ENCODE results near the gene SLC39A6. TPM values are rescaled to one million over a fixed set of nuclear protein-coding genes. Genes with fewer than 3 reads are reported as not detected.

The SLC39A6 gene
- total RNA-seq, 1 donor from 2014 or later: 32.1 TPM

DNA sequence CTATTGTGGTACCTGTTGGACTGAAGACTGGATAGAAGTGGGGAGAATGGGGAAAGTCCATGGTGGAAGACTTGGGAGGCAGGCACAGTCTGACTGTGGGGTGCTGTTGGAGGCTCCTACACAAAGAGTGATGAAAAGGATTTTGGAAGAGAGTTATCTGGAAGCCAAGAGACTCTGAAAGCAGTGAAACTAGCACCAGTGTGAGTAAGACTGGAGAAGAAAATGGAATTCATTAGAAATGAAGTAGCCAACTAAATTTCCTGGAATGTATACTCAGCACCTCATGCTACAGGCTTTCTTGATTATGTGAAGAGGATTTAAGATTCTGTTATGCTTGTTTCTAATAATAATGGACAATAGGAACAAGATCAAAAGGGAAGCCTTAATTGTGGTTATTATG is 28.3 kb upstream of the SLC39A6 start:
- H3K27ac ChIP-seq: no peak overlapping the region
- H3K27me3 ChIP-seq: no peaks in the 10 kb centered on the region
- intact Hi-C loops (cut with DNase I): no loop called here
- no peak overlapping the region for H3K4me3 ChIP-seq
- no peaks in the 10 kb centered on the region for H3K9me3 ChIP-seq
- peaks cover 53 to 85% of the 10 kb centered on the region in 2 donors for H3K36me3 ChIP-seq
- TF ChIP-seq, protein P1, sequence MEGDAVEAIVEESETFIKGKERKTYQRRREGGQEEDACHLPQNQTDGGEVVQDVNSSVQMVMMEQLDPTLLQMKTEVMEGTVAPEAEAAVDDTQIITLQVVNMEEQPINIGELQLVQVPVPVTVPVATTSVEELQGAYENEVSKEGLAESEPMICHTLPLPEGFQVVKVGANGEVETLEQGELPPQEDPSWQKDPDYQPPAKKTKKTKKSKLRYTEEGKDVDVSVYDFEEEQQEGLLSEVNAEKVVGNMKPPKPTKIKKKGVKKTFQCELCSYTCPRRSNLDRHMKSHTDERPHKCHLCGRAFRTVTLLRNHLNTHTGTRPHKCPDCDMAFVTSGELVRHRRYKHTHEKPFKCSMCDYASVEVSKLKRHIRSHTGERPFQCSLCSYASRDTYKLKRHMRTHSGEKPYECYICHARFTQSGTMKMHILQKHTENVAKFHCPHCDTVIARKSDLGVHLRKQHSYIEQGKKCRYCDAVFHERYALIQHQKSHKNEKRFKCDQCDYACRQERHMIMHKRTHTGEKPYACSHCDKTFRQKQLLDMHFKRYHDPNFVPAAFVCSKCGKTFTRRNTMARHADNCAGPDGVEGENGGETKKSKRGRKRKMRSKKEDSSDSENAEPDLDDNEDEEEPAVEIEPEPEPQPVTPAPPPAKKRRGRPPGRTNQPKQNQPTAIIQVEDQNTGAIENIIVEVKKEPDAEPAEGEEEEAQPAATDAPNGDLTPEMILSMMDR (IDR thresholded peaks at IDR 0.05): no peak
- DNase-seq (ENCODE audit: low spot score in 2 of 2): no peak
- no peaks in the 10 kb centered on the region for H3K4me1 ChIP-seq

DNA sequence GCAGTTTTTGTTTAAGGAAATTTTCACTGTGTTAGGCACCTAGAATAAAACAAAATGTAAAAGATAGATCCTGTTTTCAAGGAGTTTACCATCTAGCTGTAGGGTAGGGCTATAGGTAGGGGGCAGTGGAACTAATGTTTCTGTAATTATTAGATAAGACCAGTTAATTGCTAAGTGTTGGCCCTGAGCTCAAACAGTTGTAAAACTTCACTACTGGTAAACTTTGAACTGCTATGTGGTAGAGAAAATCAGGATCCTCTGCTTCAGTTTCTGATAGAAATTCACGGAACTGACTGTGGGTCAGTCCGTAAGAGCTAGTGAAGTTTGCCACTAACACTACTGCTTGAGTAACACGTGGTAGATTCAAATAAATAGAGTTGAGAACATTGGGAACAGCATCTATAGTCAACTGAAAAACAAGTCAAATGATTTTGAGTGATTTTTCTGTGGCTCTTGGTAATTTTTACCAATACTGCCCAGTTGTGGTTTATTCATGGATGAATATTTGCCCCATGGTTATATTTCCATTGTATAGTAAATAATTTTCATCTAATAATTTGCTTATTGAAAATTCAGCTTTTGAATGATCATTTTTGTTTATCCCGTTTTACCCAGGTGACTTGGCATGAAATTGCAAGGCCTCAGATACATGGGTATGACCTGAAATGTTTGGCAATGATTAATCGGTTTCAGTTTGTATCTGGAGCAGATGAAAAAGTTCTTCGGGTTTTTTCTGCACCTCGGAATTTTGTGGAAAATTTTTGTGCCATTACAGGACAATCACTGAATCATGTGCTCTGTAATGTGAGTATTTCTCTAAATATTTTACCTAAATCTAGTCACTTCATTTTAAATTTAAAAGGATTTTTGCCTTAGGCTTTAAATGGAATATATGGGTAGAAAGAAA is 27.0 kb upstream of the SLC39A6 start:
- intact Hi-C loops (cut with DNase I): no loop called here
- TF ChIP-seq, protein P1 (IDR thresholded peaks at IDR 0.05): no peak
- H3K27ac ChIP-seq: no peak overlapping the region
- no peaks in the 10 kb centered on the region for H3K27me3 ChIP-seq
- no peaks in the 10 kb centered on the region for H3K4me1 ChIP-seq
- no peaks in the 10 kb centered on the region for H3K9me3 ChIP-seq
- H3K4me3 ChIP-seq: no peak overlapping the region
- DNase-seq (ENCODE audit: low spot score in 2 of 2): no peak
- peaks cover 50 to 84% of the 10 kb centered on the region in 2 donors for H3K36me3 ChIP-seq

GRCh38 chr18:36153771-36154170 is 24.6 kb upstream of the SLC39A6 start:
- Histone ChIP-seq H3K27me3 (no peaks in the 10 kb centered on the region), H3K4me1 (no peaks in the 10 kb centered on the region), H3K36me3 (peaks cover 39 to 81% of the 10 kb centered on the region in 2 donors), H3K27ac (peak overlapping the region in 1 of 2 donors; percentile 45), H3K4me3 (no peak overlapping the region), H3K9me3 (no peaks in the 10 kb centered on the region)
- TF ChIP-seq, protein P1 (IDR thresholded peaks at IDR 0.05): no peak
- DNase-seq (ENCODE audit: low spot score in 2 of 2): no peak
- intact Hi-C loops (cut with DNase I): no loop called here

DNA sequence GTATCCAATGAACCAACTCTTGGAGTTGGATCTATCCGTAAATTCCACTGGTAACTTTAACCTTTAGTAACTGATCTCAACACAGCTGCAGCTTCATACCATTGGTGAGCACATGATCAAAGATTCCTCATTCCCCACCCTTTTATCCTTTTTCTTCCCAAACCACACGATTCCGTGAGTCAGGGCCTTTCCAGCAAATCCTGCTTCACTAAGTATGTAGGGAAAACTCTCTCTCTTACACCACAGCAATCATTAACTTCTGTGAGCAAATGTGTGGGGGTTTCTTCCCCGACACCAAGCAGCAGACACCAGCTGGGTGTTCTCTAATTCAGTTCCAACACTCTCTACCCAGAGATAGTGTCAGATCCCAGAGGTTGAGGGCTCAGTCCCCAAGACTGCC is 24.1 kb upstream of the SLC39A6 start:
- intact Hi-C loops (cut with DNase I): no loop called here
- TF ChIP-seq, protein P1 (IDR thresholded peaks at IDR 0.05): no peak
- Histone ChIP-seq H3K36me3 (peaks cover 43 to 81% of the 10 kb centered on the region in 2 donors), H3K4me3 (no peak overlapping the region), H3K4me1 (no peaks in the 10 kb centered on the region), H3K27me3 (no peaks in the 10 kb centered on the region), H3K9me3 (no peaks in the 10 kb centered on the region), H3K27ac (peak overlapping the region in 1 of 2 donors; percentile 41)
- DNase-seq (ENCODE audit: low spot score in 2 of 2): no peak

DNA sequence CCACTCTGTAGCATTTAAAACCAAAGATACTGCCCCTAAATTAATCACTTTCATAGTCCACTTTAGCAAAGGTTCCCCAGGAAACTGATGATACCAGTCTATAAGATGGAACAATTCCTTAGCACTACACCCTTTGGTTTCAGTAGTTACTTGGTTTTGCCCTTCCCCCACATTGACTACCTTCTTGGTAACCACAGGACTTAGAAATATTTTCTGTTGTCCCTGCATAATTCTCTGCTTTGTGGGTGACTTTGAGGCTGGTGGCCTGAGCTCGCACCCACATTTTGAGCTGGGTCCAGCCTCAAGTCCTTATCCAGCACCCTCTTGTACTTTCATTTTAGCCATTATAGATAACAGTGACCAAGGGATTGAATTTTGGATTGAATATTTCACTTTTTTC is 23.6 kb upstream of the SLC39A6 start:
- no peaks in the 10 kb centered on the region for H3K4me1 ChIP-seq
- no peaks in the 10 kb centered on the region for H3K9me3 ChIP-seq
- TF ChIP-seq, protein P1 (IDR thresholded peaks at IDR 0.05): no peak
- H3K27ac ChIP-seq: no peak overlapping the region
- H3K36me3 ChIP-seq: peaks cover 47 to 84% of the 10 kb centered on the region in 2 donors
- DNase-seq (ENCODE audit: low spot score in 2 of 2): no peak
- no peaks in the 10 kb centered on the region for H3K27me3 ChIP-seq
- no peak overlapping the region for H3K4me3 ChIP-seq
- intact Hi-C loops (cut with DNase I): no loop called here

Data from ascending aorta (tissue), 2 donors.